Tongue (tissue), 2 donors: ENCODE data around the gene TUT1. TPM values are rescaled to one million over a fixed set of nuclear protein-coding genes. Genes with fewer than 3 reads are reported as not detected.
"Not testable (repeated sequence)": the region's sequence is repeated elsewhere in the genome, so short reads cannot be mapped to it uniquely, and the experiment has no call there.

Experiments used
- DNase-seq: peaks from one replicate; pipeline ENCODE4 v3.0.0-alpha.2; 2015
- total RNA-seq: library from RNA; depleted of rRNA; stranded (reverse); fragments of >200 nt; gene quantifications from one replicate; pipeline ENCODE4 v1.2.3, GENCODE V29; 2014

Gene TUT1
- total RNA-seq, 1 donor from 2014 or later: 5.8 TPM

DNA sequence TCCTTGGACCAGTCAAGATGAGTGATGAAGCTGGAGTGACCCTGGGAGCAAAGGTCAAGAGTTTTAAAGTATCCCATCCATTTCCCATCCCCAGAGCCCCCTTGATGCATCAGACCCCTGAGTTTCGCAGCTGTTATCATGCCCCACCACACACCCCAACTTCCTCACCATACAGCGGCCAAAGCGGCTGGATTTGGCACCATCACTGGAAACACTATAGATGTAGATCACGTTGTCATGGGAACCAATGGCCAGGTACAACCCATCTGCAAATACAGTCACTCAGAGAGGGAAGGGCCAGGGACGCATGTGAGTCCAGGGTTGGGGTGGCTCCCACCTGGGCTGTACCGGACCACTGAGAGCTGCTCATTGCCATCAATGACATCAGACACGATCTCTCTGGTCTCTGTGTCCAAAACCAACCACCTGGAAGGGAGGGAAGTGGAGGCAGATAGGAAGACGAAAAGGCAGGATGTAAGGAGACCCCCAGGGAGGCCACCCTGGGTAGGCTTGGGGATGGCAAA is 12.5 kb upstream of the TUT1 start:
- DNase-seq: no peak

DNA sequence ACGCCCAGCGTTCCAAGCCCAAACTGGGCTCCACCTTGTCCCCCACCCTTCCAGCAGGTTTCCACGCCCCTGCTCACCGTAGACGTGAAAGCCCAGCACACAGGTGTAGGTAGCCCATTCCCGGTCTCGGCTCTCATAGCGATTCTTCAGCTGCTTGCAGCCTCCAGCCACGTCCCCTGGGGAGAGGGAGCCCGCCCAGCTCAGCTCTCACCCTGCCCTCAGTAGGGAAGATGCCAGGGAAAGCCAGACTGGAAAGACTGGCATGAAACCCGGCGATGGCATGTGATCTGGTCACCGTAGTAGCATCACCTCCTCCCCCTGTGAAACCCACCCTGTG is 11.7 kb upstream of the TUT1 start:
- DNase-seq: no peak

DNA sequence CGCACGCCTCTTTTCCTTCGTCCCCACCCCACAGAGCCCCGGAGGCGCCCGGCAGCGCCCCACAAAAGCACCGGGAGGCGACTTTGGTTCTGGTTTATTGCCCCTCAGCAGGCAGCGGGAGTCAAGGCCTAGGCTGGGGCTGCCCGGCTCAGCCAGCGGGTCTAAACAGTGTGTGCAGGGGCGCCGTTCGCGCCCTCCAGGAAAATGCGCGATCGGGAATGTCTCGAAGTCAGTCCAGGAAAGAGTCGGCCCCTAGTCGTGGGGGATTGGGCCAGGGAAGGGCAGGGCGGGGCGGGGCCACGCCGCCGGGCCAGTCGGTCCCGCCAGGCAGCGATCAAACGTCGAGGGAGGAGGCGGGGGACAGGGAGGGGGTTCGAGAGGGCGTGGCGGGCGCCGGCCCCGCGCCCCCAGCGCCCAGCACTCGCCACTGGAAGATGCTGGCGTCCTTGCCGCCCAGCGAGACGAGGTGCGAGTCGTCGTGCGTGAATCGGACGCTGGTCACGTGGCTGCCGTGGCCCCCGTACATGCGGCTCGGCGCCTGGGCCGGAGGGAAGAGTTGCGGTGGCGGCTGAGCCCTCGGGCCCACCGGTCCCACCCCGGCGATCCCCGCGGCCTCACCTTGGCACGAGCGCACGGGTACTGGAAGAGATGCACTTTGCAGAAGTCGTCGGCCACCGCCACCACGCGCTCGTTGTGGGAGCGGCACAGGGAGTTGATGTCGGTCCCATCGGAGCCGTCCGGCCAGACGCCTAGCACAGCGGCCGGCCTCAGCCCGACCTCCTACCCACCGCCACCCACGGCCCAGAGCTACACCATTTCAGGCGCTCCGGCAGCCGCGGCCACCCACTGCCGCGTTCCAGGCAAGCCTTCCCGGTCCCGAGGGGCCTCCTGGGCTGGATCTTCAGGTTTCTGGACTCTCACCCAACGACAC is 11.1 kb upstream of the TUT1 start:
- DNase-seq: peak; percentile 81

DNA sequence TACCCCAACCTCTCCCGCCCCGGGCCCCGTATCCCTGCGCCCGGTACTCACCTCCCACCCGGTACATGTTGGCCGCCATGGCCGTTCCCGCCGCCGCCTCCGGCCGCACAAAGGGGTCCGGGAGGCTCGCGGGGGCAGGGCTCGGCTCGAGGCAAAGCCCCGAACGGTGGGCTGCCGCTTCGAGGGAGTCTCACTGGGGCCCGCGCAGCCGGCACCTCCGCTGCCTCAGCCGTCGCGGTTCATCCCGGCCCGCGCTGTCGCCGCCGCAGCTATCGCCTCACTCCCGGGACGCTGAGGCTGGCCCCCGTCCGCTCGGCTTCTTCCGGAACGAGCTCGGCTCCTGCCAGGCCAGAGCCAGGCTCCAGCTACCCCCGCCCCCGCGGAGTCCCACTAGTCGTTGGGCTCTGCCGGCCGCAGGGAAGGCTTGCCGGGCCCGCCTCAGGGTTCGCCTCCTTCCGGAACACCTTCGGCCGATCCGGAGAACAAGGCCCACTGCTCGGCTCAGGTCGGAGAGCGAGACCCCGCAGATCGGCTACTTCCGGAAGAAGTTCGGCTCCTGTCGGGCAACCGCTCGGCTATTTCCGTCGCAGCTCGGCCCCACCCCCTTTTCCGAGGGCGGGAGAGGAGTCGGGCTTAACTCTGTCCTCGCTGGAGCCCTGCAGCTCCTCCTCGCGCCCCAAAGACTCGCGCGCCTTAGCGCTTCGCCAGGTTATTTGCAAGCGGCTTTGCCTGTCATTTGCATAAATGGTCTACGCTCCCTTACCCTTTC is 10.2 kb upstream of the TUT1 start, which contains the start of gene MTA2:
Gene MTA2 (minus strand): TSS at position 494 of the 769 bp plus-strand sequence. CDS start 415 bp downstream, at position 79.
- DNase-seq: peak; percentile 99

DNA sequence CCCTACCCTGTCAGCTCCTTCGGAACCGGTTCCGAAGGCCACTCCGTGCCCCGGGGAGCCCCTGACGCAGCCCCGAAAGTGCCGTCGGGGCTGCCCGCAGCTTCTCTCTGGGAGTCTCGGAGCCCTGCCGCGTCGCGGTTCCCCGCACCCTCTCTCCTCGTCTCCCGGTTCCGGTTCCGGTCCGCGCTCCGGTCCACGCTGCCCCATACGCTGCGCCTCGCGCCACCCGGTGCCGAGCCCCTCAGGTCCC is 9.7 kb upstream of the TUT1 start:
- DNase-seq: no peak

DNA sequence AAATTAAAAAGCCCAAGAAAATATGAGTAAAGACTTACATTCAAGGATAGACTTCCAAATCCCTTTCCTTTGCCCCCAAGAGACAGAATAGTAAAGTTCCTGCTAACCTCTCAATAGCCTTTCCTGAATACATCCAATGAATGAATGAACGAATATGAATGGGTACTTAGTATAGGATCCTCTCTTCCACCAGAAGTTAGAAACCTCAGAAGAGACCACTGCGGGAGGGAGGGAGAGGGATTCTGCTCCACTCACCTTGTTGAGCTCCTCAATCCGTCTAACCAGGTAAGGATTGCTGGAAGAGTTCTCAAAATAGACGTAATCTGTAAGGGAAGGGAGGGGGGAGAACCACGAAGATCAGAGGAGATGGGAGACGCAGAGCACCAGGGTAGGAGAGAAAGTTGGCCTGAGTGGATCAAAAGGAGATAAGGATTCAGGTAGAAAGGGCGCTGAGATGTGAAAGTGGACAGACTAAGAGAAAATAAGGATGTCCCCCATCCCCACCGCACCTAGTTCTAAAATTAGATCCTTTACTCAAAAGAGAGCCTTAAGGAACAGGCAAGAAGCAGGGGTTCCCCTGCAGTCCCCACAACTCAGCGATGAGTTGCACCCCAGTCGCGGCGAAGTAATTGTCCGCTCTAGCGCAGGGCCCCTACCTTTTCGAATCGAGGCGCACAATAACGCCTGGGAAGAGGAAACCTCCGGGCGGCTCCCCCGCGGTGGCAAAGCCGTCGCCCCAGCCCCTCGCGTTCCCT is 9.2 kb upstream of the TUT1 start:
- no peak for DNase-seq

DNA sequence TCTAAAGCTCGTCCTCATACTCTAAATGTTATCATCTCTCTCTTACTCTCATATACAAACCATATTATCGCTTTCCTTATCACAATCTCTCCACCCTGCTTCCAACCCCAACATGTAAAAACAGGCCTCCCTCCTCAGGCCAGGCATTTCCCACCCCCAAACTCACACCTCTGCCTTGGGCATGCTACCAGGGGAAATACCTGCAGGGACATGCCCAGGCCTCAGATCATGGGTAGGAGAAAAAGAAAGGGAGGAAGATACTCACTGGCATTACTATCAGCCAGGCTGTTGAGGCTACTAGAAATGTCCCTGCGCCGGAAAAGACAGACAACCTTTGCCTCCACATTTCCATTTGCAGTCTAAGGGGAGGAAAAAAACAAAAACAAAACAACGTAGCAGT is 8.6 kb upstream of the TUT1 start:
- DNase-seq: no peak

DNA sequence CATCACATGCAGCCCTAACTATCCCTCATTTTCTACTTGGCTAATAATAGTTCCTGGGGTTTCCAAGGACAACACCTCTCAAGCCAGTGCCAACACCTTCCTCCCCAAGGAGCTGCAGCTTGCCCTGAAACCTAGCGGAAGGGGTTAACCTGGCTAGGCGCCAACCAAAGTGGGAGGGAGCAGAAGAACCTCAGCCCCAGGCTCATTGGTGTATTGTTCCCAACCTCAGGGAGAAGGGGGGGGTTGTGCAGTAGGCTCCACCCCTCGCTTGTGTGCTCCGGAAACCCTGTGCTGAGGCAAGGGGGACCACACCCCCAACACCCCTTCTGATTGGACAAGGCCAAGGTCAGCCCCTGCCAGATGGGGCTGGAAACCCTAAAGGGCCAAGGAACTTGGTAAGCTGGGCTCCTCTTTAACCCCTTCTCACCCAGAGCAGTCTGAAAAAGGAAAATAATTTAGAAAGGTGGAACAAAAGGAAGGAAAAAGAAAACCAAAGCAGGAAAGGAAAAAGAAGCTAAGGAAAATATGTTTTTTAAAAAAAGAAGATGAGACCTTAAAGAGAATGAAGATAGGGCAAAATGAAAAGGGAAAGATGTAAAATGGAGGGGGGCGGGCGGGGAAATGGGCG is 7.9 kb upstream of the TUT1 start:
- peak; percentile 98 for DNase-seq

DNA sequence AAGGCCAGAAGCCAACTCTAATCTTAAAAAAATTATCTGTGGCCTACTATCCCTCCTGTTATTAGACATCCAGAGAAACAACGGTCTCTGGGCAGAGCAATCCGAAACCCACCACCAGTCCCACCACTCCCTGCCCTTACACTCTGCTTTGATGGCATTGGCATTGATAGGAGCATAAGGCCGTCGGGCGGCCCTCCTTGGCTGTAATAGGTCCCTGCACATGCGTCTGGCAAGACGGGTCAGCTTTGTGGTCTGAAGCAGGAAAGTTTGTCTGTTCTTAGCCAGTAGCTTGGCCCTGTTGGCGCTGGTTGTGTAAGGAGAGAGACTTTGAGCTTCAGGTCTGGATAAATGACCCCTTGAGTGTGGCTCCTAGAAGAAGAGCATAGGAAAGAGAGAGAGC is 3.8 kb upstream of the TUT1 start:
- no peak for DNase-seq

DNA sequence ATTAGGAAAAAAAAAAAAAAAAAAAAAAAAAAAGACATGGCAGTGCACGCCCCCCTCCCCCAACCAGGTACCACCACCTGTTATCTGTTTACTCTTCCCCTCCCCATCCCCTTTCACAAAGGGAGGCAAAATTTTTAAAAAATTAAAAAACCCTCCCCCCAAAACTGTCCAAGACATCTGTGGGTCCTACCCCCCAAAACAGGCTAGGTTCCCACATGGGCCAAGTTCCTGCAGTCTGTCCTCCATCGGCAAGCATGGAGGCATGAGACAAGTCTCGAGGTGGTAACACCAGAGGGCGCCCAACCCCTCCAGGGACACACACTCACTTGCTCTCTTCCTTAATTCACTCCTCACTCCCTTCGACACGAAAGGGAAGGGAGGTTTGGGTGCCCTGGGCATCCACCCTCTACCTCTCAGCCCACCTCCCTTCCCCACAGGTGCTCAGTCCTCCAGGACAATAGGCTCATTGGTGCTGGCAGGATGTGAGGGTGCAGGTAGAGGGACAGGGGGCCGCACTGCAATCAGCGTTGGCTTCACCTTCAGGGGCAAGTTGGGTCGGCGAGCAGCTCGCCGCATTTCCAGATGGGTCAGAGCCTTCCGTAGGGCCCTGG is 2.2 kb upstream of the TUT1 start:
- DNase-seq: peak; percentile 73

DNA sequence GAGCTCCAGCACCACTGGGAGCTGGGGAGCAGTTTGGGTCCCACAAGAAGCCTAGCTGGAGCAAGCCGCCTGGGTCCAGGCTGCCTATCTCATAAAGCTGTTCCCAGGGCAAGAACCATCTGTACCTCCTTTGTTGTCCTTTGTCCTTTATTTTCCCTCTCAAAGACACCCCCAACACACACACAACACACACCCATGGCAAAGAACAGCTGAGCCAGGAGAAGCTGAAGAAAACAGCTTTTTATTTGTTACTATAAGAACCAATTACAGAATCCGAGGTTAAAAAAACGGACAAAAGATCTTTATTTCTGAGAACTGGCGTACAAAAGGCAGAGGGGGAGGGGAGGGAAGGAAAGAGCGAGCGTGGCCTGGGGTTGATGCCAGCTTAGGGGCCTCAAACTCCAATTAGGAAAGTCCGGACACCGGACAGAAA is 1.7 kb upstream of the TUT1 start:
- no peak for DNase-seq

DNA sequence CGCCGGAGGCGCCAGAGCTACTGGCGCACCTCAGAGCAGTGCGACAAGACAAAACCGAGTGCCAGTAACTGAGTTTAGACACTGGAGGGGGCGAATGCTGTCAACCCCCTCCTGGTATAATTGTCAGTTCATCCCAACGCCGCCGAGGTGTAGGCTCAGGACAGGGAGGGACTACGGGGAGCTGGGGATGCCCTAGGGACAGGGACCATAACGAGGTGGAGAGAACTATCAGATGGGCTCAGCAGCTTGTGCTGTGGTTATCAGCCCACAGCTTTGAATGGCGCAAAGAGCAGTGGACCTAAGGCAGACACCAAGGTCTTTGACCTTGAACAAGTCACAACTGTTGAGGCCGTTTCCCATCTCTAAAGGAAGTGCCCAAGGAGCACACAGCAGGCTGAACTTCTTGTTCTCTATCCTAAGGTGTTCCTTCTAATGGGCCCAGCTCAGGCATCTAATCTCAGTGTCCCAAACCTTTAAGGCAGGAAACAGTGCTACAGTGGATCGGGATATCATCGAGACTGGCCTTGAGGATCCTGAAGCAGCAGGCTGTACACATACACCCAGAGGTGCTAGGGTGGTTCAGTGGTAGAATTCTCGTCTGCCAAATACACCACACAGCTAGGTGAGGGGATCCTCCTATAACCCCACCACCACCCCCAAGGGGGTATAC is 958 bp upstream of the TUT1 start:
- no peak for DNase-seq

DNA sequence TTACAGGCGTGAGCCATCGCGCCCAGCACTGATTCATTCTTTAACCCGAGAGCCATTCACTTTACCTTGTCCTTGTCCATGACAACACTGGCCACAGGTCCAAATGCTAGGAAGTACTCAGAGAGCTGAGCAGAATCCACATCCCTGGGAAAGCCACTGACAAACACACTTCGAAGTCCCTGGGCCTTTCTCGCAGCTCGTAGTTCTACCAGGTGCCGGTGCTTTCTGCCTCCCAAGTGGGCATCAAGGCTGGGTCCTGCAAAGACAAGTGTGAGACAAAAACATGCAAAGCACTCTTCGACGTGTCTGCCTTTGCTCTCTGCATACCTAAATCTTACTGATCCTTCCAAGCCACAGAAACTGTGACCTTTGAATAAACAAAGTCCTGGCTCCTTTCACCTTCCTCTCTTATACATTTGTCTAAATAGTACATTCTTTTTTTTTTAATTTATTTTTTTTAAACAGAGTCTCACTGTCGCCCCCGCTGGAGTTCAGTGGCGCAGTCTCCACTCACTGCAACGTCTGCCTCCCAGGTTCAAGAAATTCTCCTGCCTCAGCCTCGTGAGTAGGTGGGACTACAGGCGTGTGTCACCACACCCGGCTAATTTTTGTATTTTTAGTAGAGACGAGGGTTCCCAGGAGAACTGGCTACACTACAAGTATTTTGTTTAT is 2.2 kb downstream of the TUT1 start:
- DNase-seq: no peak

DNA sequence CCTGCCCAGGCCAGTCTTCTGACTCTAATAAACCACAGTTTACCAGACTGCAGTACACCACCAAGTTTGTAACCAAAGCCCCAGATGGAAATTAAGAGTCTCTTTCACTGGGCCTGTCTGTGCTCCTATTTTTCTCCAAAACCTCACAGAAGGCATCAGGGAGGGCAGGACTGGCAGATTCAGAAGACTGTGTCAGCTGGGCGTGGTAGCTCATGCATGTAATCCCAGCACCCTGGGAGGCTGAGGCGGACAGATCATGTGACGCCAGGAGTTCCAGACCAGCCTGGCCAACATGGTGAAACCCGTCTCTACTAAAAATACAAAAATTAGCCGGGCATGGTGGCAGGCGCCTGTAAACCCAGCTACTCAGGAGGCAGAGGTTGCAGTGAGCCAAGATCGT is 6.0 kb downstream of the TUT1 start:
- DNase-seq: not testable (repeated sequence)

DNA sequence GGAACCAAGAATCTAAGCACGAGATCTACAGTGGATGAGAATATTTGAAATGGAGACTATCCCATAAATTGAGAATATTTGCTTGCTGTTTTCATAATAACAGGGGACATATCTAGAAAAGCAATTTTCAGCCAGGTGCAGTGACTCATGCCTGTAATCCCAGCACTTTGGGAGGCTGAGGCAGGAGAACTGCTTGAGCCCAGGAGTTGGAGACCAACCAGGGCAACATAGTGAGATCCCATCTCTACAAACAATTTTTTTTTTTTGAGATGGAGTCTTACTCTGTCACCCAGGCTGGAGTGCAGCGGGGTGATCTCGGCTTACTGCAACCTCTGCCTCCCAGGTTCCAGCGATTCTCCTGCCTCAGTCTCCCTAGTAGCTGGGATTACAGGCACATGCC is 9.6 kb downstream of the TUT1 start:
- DNase-seq: not testable (repeated sequence)

DNA sequence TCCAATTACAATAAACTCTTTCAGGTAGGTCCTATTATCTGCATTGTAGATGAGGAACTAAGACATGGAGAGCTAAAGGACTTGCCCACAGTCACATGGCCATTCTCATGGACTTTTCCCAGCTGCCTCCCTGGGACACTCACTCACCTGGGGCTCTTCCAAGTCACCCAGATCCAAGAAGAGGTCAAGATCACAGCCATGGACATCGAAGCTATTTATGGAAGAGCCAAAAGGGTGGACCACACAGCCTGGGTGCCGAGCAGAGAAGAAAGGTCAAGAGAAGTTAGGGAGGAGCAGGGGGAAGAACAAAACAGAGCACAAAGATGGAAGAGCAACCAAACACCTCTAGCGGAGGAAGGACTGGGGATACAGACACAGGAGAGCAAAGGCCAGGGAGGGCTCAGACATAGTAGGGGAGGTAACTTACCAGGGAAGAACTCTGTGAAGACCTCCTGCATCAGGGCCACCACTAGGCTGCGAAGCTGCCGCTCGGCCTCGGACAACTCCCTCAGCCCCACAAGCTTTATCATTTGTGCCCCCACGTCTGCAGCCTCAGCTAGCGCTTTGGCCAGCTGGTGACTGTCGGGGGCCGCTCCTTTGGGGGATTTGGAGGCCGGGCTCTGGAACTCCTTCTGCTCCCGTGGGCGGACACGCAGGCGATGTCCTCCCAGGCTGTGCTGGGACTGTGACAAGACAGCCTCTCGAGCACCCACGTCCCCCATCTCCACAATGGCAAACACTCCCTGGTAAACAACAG is 10.2 kb downstream of the TUT1 start:
- DNase-seq: no peak

DNA sequence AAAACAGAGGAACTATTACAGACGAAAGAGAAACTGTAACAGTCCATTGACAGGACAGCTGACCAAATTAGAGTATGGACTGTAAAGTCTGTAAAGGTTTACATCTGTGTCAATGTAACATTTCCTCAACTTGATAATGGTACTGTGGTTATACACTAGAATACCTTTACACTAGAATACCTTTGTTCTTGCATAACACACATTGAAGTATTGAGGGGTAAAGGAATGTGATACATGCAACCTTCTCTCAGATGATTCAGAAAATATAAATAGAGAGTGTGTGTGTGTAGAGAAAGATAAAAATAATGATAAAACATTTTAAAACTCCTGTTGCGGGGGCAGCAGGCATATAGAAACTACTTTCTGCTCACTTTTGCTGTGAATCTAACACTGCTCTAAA is 12.1 kb downstream of the TUT1 start:
- no peak for DNase-seq

DNA sequence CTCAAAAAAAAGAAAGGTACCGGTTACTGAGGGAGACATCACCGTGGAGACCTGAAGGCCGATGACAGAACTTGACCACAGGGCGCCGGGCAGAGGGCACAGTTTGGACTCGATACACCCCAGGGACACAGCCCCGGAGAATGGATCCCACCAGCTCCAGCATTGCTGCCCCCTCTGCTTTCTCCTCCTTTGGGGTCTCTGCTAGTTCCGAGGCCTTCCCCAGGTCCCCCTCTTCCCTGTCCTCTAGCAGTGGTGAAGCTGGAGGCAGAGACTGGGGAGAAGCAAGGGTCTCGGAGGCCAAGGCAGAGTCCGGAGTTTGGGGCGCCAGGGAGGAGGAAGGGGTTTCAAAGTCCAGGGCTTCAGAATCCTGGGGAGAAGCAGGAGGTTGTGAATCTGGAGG is 12.8 kb downstream of the TUT1 start:
- DNase-seq: no peak

DNA sequence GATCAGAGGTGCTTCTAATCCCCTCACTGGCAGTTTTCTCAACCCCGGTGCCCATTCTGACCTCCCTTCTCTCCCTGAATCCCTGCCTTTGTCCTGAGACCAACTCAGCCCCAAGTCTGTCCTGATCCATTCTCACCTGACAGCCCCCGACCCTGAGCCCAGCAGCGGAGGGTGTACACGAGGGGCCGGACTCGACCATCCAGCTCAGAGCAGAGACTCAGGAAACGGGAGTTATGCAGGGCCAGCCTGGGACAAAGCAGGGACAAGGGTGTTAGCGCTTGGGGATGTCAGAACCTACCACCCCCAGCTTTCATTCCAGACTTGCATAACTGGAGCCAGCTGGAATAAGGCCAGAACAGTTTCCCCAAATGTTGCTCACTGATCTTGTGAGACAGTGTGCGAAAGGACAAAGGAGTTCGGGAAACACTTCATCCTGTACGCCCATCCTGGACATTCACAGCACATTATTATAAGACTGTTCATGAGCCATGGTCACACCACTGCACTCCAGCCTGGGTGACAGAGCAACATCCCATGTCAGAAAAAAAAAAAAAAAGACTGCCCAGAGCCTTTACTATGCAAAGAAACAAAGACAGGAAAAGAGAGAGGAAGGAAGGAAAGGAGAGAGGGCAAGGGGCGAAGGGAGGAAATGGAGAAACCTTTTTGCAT is 14.1 kb downstream of the TUT1 start:
- no peak for DNase-seq
